ENCODE data around the gene HOXA5. TPM values are rescaled to one million over a fixed set of nuclear protein-coding genes. Genes with fewer than 3 reads are reported as not detected.
A peak's percentile ranks its signal among the peaks of the same experiment; 100 is the strongest.

Gene HOXA5
- total and polyA plus RNA-seq, 2 of the 8 experiments (the other 6 are each of a cell fraction or from before 2014, with no cell fraction given) = not detected

GRCh38 chr7:27095897-27096767 lies 47.3 kb downstream of the HOXA5 start, which contains the start of gene HOXA1:
Gene HOXA1, minus strand, starts transcription at chr7:27096000. Its CDS starts 88 bp downstream, at chr7:27095912.
- peak within 1 kb of the TSS; percentile 29; the same call in 1 of the 2 replicates for H2BK12ac ChIP-seq (ENCODE audit: low read depth, low read length)
- no peaks in the 10 kb centered on the region for H3K79me1 ChIP-seq (ENCODE audit: low read depth, low read length)
- no peaks in the 10 kb centered on the region for H3K9me3 ChIP-seq (ENCODE audit: insufficient read depth in 2 of 2, low read depth in 1 of 2, low read length in 1 of 2)
- H4K91ac ChIP-seq (replicated peaks; ENCODE audit: insufficient read length, low read length) = no peak within 1 kb of the TSS
- FAIRE-seq (no peak), DNase-seq (ENCODE audit: low read depth in 1 of 2, low spot score in 2 of 2) (peak in 1 of 2 experiments; percentile 79)
- peak within 1 kb of the TSS; percentile 22 to 63 (median 30); a peak in 7 of 8 replicates for H3K4me3 ChIP-seq (ENCODE audit: extremely low read depth in 1 of 4, insufficient read depth in 2 of 4, low read depth in 3 of 4, low read length in 4 of 4)
- H3K27ac ChIP-seq (ENCODE audit: low read depth, low read length) = no peak within 1 kb of the TSS
- no peak within 1 kb of the TSS; the same call in 1 of the 2 replicates for H3K18ac ChIP-seq (ENCODE audit: extremely low read depth, low read length)
- no peak within 1 kb of the TSS for H4K5ac ChIP-seq (ENCODE audit: insufficient read length, low read depth, low read length)
- no peak within 1 kb of the TSS for H2BK120ac ChIP-seq (replicated peaks; ENCODE audit: low read depth, low read length)
- peak within 1 kb of the TSS; percentile 70 to 78 for H3K4me2 ChIP-seq (ENCODE audit: insufficient read depth in 1 of 2, low read depth in 2 of 2, low read length in 2 of 2)
- H2AFZ ChIP-seq (ENCODE audit: low read length) = no peak within 1 kb of the TSS
- H2BK20ac ChIP-seq (ENCODE audit: low read length) = no peak within 1 kb of the TSS
- peaks cover 5% of the 10 kb centered on the region; the same call in 1 of the 2 replicates for H3K23me2 ChIP-seq (ENCODE audit: low read depth, low read length)
- H3K14ac ChIP-seq (ENCODE audit: insufficient read length) = no peak within 1 kb of the TSS
- H3K9ac ChIP-seq (replicated peaks in 1 of 4; ENCODE audit: extremely low read depth in 1 of 4, low read depth in 3 of 4, low read length in 3 of 4) = no peak within 1 kb of the TSS
- no peak within 1 kb of the TSS; the same call in 1 of the 2 replicates for H2BK15ac ChIP-seq (ENCODE audit: low read length)
- H2AK5ac ChIP-seq (ENCODE audit: low read depth, low read length) = 0 out of 2 replicates have a peak within 1 kb of the TSS, but pooled peaks have one; percentile 15
- ChIA-PET POLR2A (ENCODE audit: partially characterized antibody) (interaction anchor here (0.7 to 1.3 kb wide), 4 partner anchors 9 to 28 kb away, joined by 3 to 6 read pairs (median 3); no protein-coding TSS in a partner anchor), CTCF (ENCODE audit: partially characterized antibody) (interaction anchor here (0.7 to 12.1 kb wide), 13 partner anchors 9 to 239 kb away, joined by 3 to 123 read pairs (median 4); partner anchors contain the start of genes HOXA3, HOXA5 and HOXA6)
- H3K23ac ChIP-seq (ENCODE audit: insufficient read length) = no peak within 1 kb of the TSS
- H3K56ac ChIP-seq (replicated peaks; ENCODE audit: insufficient read length, low read depth, low read length) = no peak within 1 kb of the TSS
- no peak within 1 kb of the TSS for H2BK5ac ChIP-seq (ENCODE audit: low read depth, low read length)
- 1% methylated on average over 25 of the region's 68 CpGs; no CpG with 5 or more reads in 1 of the 2 experiments for WGBS, 2 experiments (ENCODE audit: extremely low coverage in 1 of 2, insufficient coverage in 1 of 2, insufficient read length in 1 of 2, insufficient replicate concordance in 2 of 2, low coverage in 1 of 2, low lambda C conversion rate in 2 of 2, missing lambda C conversion rate in 1 of 2)
- no peak within 1 kb of the TSS; the same call in 1 of the 2 replicates for H4K8ac ChIP-seq (ENCODE audit: extremely low read depth, insufficient read depth, low read length)
- H4K20me1 ChIP-seq (replicated peaks in 1 of 2; ENCODE audit: control insufficient read depth in 1 of 2, insufficient read depth in 2 of 2, low read length in 2 of 2) = peaks cover 18 to 30% of the 10 kb centered on the region in 2 experiments
- peaks cover under 1 to 26% (median 16%) of the 10 kb centered on the region in 4 experiments for H3K4me1 ChIP-seq (replicated peaks in 1 of 4; ENCODE audit: control insufficient read depth in 3 of 4, insufficient read depth in 4 of 4, low read length in 3 of 4)
- H3K36me3 ChIP-seq (ENCODE audit: control insufficient read depth in 2 of 4, insufficient read depth in 4 of 4, low read length in 3 of 4) = no peaks in the 10 kb centered on the region
- no peaks in the 10 kb centered on the region for H3K79me2 ChIP-seq (ENCODE audit: control insufficient read depth in 1 of 2, insufficient read depth in 2 of 2, low read length in 2 of 2)
- H3K4ac ChIP-seq (replicated peaks; ENCODE audit: insufficient read length, low read depth, low read length) = no peak within 1 kb of the TSS
- H3K27me3 ChIP-seq (replicated peaks in 1 of 4; ENCODE audit: control insufficient read depth in 3 of 4, extremely low read depth in 1 of 4, insufficient read depth in 3 of 4, low read length in 3 of 4) = peaks cover 86 to 100% (median 95%) of the 10 kb centered on the region in 4 experiments
- TF ChIP-seq USF2 (IDR thresholded peaks at IDR 0.05; ENCODE audit: low read length) (peak; percentile 87), RAD21 (IDR thresholded peaks at IDR 0.05 in 1 of 2, conservative IDR thresholded peaks at IDR 0.05 in 1 of 2; ENCODE audit: low read depth in 2 of 2, low read length in 2 of 2) (peak; percentile 8 to 25; a peak in 2 of 4 replicates), KDM1A (IDR thresholded peaks at IDR 0.05; ENCODE audit: borderline replicate concordance, low read length) (0 out of 2 replicates have a peak, but pooled peaks have one; percentile 10), RNF2 (IDR thresholded peaks at IDR 0.05; ENCODE audit: borderline replicate concordance, low read depth, low read length, missing control alignments, poor library complexity, severe bottlenecking) (no peak), CREB1 (IDR thresholded peaks at IDR 0.05) (0 out of 2 replicates have a peak, but pooled peaks have one; percentile 44), ATF3 (IDR thresholded peaks at IDR 0.05; ENCODE audit: insufficient read depth, low read depth, low read length) (peak; percentile 80), BACH1 (IDR thresholded peaks at IDR 0.05; ENCODE audit: low read length) (no peak), YY1 (IDR thresholded peaks at IDR 0.05; ENCODE audit: low read depth, low read length) (no peak)
